Epithelial cell of proximal tubule (primary cell): ENCODE results near the gene MARCKSL1. TPM values are rescaled to one million over a fixed set of nuclear protein-coding genes. Genes with fewer than 3 reads are reported as not detected.
A peak's percentile ranks its signal among the peaks of the same experiment; 100 is the strongest.

Source experiments
- DNase-seq: peaks from one replicate; pipeline ENCODE4 v3.0.0-alpha.2; 2011; ENCODE audit warnings: low read depth
- H3K4me3 ChIP-seq: 2 replicates; pipeline ENCODE4 v1.5.1; 2011; ENCODE audit warnings: low read depth, mild to moderate bottlenecking, low read length
- total RNA-seq: library from RNA; depleted of rRNA; stranded (reverse); fragments of >200 nt; gene quantifications from 2 replicates; pipeline ENCODE4 v1.2.3, GENCODE V29; 2015
- TF ChIP-seq, protein P1 (sequence below): conservative IDR thresholded peaks from 2 replicates; pipeline ENCODE4 v1.5.1; 2012; ENCODE audit warnings: low read depth, mild to moderate bottlenecking, low read length

MARCKSL1 gene
- total RNA-seq, 1 donor from 2014 or later = 190 TPM

DNA sequence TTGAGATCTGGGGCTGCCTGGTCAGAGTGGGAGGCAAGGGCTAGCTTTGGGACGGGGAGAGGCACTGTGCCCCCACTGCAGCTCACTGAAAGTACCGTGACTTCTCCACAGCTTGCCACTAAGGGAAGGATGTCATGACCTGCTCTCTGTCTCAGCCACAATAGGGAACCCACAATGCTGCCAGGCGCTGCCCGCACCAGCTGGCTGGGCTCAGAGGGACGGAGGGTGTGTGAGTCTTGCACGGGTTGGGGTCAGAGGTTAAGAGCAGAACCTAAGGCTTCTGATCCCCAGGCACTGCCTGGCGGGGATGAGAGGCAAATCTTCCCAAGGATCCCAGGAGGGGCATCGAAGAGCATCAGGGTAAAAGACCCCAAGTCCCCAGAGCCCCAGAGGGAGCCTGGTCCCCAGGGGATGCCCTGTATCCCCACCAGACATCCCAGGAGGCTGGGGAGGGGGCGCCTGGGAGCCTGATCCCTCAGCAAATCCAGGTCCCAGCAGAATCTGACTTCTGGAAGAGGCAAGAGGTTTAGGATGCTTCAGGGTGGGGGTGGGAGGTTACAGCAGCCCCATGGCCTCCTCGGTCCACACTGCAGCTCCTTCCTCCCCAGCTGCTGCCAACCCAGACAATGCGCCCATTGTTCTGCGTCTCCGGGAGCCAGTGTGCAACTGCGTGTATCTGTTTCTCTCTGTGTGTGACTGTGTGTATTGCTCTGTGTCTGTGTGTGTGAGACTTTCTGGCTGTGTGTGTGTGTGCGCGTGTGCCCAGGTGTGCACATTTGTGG, 2.0 kb upstream of the MARCKSL1 start:
- TF ChIP-seq, protein P1, sequence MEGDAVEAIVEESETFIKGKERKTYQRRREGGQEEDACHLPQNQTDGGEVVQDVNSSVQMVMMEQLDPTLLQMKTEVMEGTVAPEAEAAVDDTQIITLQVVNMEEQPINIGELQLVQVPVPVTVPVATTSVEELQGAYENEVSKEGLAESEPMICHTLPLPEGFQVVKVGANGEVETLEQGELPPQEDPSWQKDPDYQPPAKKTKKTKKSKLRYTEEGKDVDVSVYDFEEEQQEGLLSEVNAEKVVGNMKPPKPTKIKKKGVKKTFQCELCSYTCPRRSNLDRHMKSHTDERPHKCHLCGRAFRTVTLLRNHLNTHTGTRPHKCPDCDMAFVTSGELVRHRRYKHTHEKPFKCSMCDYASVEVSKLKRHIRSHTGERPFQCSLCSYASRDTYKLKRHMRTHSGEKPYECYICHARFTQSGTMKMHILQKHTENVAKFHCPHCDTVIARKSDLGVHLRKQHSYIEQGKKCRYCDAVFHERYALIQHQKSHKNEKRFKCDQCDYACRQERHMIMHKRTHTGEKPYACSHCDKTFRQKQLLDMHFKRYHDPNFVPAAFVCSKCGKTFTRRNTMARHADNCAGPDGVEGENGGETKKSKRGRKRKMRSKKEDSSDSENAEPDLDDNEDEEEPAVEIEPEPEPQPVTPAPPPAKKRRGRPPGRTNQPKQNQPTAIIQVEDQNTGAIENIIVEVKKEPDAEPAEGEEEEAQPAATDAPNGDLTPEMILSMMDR = no peak
- H3K4me3 ChIP-seq = no peak overlapping the region
- DNase-seq = no peak

DNA sequence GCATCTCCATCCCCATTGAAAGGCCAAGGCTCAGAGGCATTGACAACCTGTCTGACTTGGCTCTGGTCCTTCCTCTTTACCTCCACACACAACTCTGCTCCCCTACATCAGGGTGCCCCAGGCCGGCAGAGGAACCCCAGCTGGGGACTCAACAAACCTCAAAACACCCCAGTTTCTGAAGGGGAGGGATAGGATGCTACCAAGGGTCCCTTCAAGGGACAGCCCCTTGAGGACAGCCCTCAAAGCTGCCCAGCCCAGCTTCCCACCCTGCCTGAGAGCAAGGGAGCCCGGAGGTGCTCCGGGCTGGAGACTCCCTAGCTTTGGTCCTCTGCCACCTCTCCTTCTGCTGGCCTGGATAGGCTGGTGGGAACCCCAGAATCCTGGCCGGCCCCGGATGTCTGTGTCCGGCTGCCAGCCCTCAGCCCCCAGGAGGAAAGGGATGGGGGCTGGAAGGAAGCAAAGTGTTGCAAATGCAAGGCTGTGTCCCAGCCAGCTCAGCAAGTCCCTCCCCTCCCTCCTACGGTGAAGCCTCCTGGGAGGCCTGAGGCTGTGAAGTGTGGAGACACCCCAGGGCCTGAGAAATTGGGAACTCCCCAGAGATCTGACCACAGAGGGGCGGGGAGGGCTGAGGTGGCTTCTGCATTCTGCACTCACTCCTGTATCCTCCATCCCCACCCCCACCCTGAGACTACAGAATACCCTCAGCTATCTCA, 1.1 kb upstream of the MARCKSL1 start:
- H3K4me3 ChIP-seq = no peak overlapping the region
- DNase-seq = no peak
- TF ChIP-seq, protein P1 = no peak

DNA sequence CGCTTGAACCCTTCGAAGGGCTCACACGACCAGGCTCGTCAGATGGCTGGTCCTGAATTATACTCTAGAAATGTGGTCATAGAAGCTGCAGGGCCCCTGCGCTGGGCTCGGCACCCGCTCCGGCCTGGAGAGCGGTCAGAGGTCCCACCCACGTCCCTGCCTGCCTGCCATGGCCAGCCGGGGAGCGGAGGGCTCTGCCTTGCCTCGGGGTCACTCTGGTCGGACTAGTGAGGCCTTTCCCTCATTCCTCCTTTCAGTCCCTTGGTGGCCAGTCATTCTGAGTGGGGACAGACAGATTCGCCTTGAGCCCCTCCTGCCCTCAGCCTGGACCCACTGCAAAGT, 529 bp upstream of the MARCKSL1 start:
- H3K4me3 ChIP-seq = peak overlapping the region; percentile 72
- no peak for DNase-seq
- TF ChIP-seq, protein P1 = no peak

DNA sequence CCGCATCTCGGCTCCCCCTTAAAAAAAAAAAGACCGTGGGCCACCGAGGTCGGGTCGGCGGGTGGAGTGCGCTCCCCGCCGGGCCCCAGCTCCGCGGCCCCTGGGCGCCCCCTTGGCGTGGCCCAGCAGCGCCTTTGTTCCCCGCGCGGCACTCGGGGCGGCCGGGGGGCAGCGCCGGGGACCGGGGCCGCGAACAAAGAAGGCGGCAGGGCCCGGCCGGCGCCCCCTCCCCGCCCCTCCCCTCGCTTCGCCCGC, 571 bp downstream of the MARCKSL1 start:
- no peak for DNase-seq
- peak overlapping the region; percentile 72 for H3K4me3 ChIP-seq
- TF ChIP-seq, protein P1 = no peak

DNA sequence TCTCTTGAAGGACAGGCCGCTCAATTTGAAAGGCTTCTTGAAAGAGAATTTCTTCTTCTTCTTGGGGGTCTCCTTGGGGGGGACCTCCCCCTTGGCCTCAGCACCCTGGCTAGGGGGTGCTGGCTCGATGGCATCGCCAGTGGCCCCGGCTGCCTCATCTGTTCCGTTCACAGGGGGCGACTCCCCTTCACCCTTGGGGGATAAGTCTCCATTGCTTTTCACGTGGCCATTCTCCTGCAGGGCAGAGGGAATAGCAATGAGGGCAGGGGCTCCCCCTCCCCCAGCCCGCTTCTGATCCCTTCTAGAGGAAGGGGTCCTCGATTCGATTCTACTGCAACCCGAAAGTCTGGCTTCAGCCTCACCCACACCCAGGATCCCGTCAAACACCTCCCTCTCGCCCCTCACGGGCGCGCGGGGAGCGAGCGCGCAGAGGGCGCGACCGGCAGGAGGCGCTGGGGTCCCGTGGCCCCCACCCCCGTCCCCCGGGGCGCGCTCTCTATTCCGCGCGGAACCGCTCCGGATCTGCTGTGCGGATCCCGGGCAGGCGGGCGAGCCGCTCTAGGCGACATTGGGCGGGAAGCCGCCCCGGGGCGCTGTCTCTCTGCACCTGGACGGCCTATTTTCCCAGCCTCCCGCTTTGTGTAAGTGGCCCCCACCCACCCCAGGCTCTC, 1.0 kb downstream of the MARCKSL1 start:
- no peak for DNase-seq
- H3K4me3 ChIP-seq = peak overlapping the region; percentile 72
- TF ChIP-seq, protein P1 = peak; percentile 65

DNA sequence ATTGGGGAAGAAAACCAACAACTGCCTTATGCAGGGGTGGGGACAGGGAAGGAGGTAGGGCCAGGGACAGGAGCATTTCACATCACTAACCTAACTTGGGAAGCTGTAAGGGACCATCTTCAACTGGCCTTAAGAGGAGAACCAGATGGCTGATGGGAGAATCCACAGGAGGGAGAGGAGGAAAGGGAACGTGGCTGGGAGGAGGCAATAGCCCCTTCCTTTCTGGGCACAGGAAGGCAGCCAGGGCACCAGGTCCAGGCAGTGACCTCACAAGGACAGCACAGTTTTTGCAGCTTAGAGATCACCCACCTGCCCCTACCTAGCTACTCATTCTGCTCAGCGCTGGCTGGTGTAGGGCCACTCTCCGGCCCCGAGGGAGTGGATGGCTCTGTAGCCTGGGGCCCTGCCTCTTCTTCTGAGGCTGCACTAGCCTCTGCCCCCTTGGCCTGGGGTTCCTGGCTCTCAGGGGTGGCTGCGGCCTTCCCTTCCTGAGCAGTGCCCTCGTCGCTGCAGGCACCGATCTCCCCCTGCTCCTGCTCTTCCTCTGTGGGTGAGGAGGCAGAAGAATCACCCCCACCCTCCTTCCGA, 1.7 kb downstream of the MARCKSL1 start:
- TF ChIP-seq, protein P1 = no peak
- peak overlapping the region; percentile 72 for H3K4me3 ChIP-seq
- no peak for DNase-seq
